Measurements from ENCODE around the gene CFAP107.

DNA sequence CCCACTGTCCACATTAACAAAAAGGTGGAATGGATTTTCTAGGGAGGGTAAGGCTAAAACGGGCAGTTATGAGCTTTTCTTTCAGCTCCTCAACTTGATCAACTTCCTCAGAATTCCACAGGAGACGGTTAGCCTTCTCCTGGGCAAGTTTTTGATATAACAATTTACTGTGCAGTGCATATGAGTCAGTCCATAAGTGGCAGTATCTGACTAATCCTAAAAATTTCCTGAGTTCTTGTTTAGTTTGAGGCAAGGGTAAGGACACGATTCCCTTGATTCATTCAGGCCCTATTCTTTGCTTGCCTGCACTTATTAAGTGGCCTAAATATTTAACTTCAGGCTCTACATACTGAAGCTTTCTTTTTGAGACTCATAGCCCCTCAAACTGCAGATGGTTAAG, 36.3 kb upstream of the CFAP107 start:
- TF ChIP-seq, protein P1, sequence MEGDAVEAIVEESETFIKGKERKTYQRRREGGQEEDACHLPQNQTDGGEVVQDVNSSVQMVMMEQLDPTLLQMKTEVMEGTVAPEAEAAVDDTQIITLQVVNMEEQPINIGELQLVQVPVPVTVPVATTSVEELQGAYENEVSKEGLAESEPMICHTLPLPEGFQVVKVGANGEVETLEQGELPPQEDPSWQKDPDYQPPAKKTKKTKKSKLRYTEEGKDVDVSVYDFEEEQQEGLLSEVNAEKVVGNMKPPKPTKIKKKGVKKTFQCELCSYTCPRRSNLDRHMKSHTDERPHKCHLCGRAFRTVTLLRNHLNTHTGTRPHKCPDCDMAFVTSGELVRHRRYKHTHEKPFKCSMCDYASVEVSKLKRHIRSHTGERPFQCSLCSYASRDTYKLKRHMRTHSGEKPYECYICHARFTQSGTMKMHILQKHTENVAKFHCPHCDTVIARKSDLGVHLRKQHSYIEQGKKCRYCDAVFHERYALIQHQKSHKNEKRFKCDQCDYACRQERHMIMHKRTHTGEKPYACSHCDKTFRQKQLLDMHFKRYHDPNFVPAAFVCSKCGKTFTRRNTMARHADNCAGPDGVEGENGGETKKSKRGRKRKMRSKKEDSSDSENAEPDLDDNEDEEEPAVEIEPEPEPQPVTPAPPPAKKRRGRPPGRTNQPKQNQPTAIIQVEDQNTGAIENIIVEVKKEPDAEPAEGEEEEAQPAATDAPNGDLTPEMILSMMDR (IDR thresholded peaks at IDR 0.05): no peak
- TF ChIP-seq POLR2A (IDR thresholded peaks at IDR 0.05): no peak

All from esophagus squamous epithelium (tissue), 4 donors.